Measurements from ENCODE around the gene TAOK1. TPM values are rescaled to one million over a fixed set of nuclear protein-coding genes. Genes with fewer than 3 reads are reported as not detected.
"Not testable (repeated sequence)": the region's sequence is repeated elsewhere in the genome, so short reads cannot be mapped to it uniquely, and the experiment has no call there.

TAOK1 gene
- total RNA-seq, 1 donor from 2014 or later: 63.6 TPM

DNA sequence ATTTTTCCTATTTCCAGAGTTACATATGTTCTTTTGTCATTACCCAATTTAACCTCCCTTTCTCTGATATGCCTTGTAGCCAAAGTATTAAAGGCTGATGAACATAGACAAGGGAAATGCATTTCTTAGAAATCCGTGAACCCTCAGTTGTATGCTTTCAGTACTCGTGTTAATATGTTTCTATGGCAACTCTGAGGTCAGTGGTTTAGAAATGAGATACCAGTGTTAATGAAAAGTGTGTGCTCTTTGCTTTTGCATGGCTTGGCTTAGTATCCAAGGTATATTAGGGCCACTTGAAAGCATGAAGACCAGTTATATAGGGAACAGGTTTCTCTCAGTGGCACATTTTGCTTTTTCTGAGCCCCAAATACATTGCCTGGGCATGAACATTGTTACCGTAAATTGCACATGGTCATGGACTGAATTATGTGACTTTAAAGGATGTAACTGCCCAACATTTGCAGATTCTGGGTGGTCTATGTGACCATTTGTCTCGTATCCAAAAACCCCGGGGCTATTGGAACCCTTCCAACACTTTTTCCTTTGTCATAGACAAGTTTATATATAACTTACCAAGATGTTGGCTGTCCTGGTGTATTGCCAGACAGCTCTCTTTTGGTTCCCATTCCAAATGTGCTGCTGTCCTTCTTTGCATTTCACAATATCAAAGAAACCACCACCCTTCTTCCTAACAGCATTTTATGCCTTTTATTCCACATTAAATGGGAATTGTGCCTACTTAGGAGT is 159.2 kb downstream of the TAOK1 start:
- DNase-seq: peak; percentile 50

GRCh38 chr17:29555840-29556239 is 165.7 kb downstream of the TAOK1 start:
- DNase-seq: no peak

GRCh38 chr17:29557085-29557738 is 167.0 kb downstream of the TAOK1 start:
- DNase-seq: no peak

- DNase-seq: no peak
These were observed 167.6 kb downstream of the TAOK1 start for GRCh38 chr17:29557739-29558116.

- not testable (repeated sequence) for DNase-seq
These were observed 168.0 kb downstream of the TAOK1 start for GRCh38 chr17:29558139-29558538.

DNA sequence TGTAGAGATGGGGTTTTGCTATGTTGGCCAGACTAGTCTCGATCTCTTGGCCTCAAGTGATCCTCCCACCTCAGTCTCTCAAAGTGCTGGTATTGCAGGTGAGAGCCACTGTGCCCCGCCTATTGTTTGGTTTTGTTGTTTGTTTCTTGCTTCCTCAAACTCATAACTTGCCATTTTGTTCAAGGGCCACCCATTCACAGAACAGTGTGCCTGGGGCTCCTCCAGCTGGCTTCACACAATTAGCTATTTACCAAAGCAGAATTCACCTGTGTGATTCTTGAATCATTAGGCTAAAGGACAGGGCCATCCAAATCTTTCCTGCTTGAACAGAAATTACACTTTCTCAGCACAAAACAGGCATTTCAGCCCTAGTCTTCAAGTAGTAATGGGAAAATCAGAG is 169.5 kb downstream of the TAOK1 start:
- DNase-seq: no peak

GRCh38 chr17:29560316-29560715 is 170.2 kb downstream of the TAOK1 start:
- DNase-seq: peak; percentile 65

DNA sequence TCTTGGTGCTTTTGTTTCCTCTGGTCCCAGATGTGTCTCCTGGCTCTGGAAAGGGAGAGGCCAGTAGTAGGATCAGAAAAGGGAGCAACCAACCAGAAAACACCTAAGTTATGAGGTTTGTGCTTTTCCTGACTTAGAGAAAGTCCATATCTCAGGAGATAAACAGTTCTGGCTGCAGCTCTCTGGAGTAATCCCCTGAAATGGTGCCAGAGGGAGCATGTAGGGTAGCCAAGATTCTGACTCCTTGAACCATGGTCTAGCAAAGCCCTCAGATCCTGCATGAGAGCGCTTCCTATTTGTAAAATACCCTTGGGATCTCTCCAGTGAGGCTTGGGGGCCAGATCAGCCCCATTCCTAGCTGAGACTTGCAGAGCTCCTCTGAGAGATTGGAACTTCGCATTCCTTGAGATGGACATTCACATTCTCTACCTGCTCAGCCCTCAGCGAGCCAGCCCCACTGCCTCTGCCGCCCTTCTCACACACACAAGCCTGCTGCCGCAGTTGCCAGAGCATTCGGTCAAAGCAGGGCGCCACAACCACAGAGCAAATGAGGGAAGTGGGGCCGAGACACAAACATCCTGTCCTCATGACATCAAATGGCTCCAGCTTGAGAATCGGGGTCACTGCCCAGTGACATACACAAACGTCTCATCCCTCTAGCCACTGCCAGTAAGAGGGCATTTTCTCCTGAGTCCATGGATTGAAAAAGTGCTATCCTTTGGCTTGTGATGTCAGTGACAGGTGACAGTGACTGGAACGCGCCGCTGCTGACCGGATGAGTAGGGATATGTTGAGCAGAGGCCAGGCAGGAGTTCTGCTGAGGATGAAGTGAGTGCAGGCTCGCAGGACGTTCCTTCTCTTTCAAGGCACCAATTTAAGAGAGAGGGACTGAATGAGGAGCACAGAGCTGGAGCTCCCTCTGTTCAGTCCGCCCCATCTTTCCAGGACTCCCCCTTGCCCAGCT is 171.7 kb downstream of the TAOK1 start:
- DNase-seq: no peak

DNA sequence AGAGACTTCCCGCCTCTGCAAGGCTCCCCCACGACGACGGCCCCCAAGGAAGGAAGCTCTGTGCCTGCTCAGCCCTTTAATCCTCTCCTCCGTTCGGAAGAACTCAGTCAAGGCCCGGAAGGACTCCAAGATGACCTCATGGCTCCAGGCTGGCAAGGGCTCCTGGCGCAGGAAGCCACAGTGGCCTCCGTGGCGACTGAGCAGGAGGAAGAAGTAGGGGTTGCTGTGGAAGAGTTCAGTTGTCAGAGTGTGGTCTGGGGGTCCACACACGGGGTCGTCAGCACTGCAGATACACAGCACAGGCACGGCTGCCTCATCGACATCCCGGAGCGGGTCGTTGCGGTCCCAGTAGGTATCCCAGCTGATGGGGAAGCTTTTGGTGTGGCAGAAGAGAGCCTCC is 172.5 kb downstream of the TAOK1 start:
- no peak for DNase-seq

DNA sequence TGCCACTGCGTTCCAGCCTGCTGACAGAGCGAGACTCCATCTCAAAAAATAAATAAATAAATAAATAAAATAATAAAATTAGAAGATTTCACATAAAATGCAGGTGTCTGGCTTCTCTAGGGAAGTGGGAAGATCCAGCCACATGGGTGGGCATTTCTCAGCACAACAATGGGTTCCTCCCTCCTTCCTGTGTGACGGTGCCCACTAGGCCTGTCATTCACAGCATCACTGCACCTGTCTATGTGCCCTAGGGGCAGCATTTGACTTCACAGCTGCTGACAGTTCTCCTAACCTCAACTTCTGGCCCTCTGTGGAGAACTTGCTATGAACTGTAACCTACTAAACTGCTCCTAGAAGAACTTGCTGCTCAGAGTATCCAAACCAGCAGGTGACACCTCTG is 173.7 kb downstream of the TAOK1 start:
- DNase-seq: no peak

GRCh38 chr17:29565643-29566472 is 175.7 kb downstream of the TAOK1 start:
- no peak for DNase-seq

- peak; percentile 67 for DNase-seq
These were observed 176.5 kb downstream of the TAOK1 start, which contains the start of gene ABHD15 for GRCh38 chr17:29566473-29567303. ABHD15 (minus strand) TSS chr17:29567037; CDS start chr17:29566966, 71 bp downstream.

DNA sequence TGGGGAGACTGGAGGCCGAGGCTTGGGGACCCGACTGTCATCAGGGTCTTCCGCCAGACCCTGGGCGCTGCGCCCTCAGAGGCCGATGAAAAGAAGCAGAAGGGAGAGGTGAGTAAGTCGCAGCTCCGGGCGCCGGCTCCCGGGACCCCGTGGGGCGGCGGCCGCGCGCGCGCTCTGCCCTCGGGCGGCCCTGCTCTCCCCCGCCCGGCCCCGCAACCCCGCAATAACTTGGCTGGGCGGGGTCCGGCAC is 177.1 kb downstream of the TAOK1 start:
- no peak for DNase-seq

GRCh38 chr17:29567554-29568330 is 177.6 kb downstream of the TAOK1 start:
- DNase-seq: peak; percentile 49

GRCh38 chr17:29568331-29569244 is 178.4 kb downstream of the TAOK1 start, which contains the start of gene TP53I13:
TP53I13 (plus strand) TSS chr17:29568701; CDS start chr17:29568759, 58 bp downstream.
- DNase-seq: peak; percentile 94

DNA sequence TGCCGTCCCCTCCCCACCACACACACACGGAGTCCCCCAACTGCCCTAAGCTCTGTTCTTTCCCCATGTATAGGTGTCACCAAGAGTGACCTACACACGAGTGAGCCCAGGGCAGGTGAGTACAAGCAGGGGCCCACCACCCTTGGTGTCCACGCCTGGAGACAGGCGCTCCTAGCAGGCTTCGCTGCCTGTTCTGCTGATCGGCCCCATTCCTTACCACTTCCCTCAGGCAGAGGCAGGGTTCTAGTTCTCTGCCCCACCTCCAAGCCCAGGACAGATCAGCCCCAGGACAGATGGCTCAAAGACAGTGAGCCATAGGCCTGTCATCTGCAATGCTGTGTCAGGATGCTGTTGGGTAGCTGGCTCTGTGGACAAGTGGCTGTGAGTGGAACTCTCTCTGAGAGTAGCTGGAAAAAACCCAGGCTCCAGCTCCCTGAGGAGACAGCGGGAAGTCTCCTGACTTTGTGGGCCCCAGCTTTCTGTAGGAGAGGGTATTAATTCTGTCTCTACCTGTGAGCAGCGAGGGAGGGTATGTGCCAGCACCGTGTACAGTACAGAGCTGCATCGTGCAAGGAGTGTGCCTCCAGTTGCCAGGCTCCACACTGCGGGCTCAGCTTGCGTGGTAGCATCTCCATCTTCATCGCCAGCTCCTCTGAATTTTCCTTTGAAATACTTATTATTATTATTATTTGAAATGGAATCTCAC is 179.2 kb downstream of the TAOK1 start:
- no peak for DNase-seq

DNA sequence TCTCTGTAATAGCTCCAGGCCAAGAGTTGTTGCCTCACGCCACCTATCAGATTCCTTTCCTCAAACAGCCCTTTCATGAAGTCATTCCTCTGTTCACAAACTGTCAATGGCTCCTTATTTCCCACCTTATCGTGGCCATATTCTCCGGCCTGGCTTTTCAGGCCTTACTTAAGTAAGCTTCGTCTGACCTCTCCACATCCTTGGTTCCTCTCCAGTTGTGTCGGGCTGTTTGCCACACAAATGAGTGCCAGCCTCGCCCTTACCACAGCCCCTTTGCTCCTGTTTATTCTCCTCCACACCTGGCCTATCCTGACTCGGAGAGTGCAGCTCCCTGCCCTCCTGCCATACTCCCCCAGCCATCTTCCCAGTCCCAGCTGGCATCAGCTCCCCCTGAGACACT is 180.4 kb downstream of the TAOK1 start:
- no peak for DNase-seq

DNA sequence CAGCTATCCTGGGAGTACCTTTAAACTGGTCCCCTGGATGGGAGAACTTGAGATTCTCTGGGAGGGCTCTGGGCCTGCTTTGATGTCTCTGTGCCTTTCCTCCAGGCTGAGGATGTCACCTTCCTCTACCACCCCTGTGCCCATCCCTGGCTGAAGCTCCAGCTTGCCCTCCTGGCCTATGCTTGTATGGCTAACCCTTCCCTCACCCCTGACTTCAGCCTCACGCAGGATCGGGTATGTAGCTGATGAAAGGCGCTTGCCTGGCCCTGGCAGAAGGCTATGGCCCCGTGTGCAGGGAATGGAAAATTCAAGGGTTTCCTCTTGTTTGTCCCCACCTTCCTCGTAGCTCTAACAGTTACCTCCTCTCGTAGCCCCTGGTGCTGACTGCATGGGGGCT is 181.3 kb downstream of the TAOK1 start:
- no peak for DNase-seq
